SK-N-SH treated with all-trans-retinoic acid at 6 μM for 48 hours (cell line): Measurements from ENCODE around the gene FAM89B.

Source experiments
- ATAC-seq: fragments of 200-7000 bp; cut with Tn5 transposase; 3 replicates; pipeline ENCODE4 v1.9.1; 2020; ENCODE audit warnings: mild to moderate bottlenecking, moderate library complexity
- ARNTL ChIP-seq: fragments of 450-650 bp; formaldehyde crosslinking; IDR thresholded peaks from 2 replicates; pipeline ENCODE4 v1.5.0; 2020; ENCODE audit warnings: low read depth, mild to moderate bottlenecking, moderate library complexity, borderline replicate concordance
- CSDC2 ChIP-seq: fragments of 250-450 bp; sonication (Bioruptor Pico); IDR thresholded peaks from 2 replicates; pipeline ENCODE4 v1.5.0; 2020; ENCODE audit warnings: mild to moderate bottlenecking, moderate library complexity
- ESRRG ChIP-seq: fragments of 250-450 bp; sonication (Bioruptor Pico); IDR thresholded peaks from 2 replicates; pipeline ENCODE4 v1.6.1; 2021; ENCODE audit warnings: mild to moderate bottlenecking
- GLIS3 ChIP-seq: fragments of 250-450 bp; sonication (Bioruptor Pico); IDR thresholded peaks from 2 replicates; pipeline ENCODE4 v1.5.0; 2020; ENCODE audit warnings: mild to moderate bottlenecking, moderate library complexity
- ISL1 ChIP-seq: fragments of 250-450 bp; sonication (Bioruptor Pico); IDR thresholded peaks from 2 replicates; pipeline ENCODE4 v2.1.2; 2022; ENCODE audit warnings: mild to moderate bottlenecking, moderate library complexity
- PPARA ChIP-seq: fragments of 250-450 bp; sonication (Bioruptor Pico); IDR thresholded peaks from 2 replicates; pipeline ENCODE4 v1.5.0; 2020; ENCODE audit warnings: mild to moderate bottlenecking, borderline replicate concordance
- RARB ChIP-seq: fragments of 250-450 bp; sonication (Bioruptor Pico); IDR thresholded peaks from 2 replicates; pipeline ENCODE4 v1.8.0; 2021; ENCODE audit warnings: mild to moderate bottlenecking, moderate library complexity
- SNAI2 ChIP-seq: fragments of 250-450 bp; sonication (Bioruptor Pico); IDR thresholded peaks from 2 replicates; pipeline ENCODE4 v1.5.0; 2020; ENCODE audit warnings: mild to moderate bottlenecking, moderate library complexity
- TCF4 ChIP-seq: fragments of 250-450 bp; sonication (Bioruptor Pico); IDR thresholded peaks from 2 replicates; pipeline ENCODE4 v1.8.0; 2021; ENCODE audit warnings: mild to moderate bottlenecking, moderate library complexity, borderline replicate concordance
- TOX ChIP-seq: fragments of 250-450 bp; sonication (Bioruptor Pico); IDR thresholded peaks from 2 replicates; pipeline ENCODE4 v1.8.0; 2021; ENCODE audit warnings: mild to moderate bottlenecking, moderate library complexity, borderline replicate concordance
- ZFP3 ChIP-seq: fragments of 250-450 bp; sonication (Bioruptor Pico); IDR thresholded peaks from 2 replicates; pipeline ENCODE4 v1.5.0; 2020; ENCODE audit warnings: mild to moderate bottlenecking, moderate library complexity
- ZFP30 ChIP-seq: fragments of 450-650 bp; formaldehyde crosslinking; IDR thresholded peaks from 2 replicates; pipeline ENCODE4 v1.5.0; 2022; ENCODE audit warnings: mild to moderate bottlenecking, moderate library complexity
- ZNF565 ChIP-seq: fragments of 450-650 bp; formaldehyde crosslinking; conservative IDR thresholded peaks from 2 replicates; pipeline ENCODE4 v1.5.0; 2020; ENCODE audit warnings: low read depth, mild to moderate bottlenecking, moderate library complexity
- ZNF70 ChIP-seq: fragments of 450-650 bp; formaldehyde crosslinking; IDR thresholded peaks from 2 replicates; pipeline ENCODE4 v1.5.0; 2020; ENCODE audit warnings: mild to moderate bottlenecking, moderate library complexity
- ZNF8 ChIP-seq: fragments of 450-650 bp; formaldehyde crosslinking; IDR thresholded peaks from 2 replicates; pipeline ENCODE4 v1.5.0; 2020; ENCODE audit warnings: mild to moderate bottlenecking, moderate library complexity
- TF ChIP-seq, protein P1 (sequence below): fragments of 250-450 bp; sonication (Bioruptor Pico); IDR thresholded peaks from 2 replicates; pipeline ENCODE4 v1.8.0; 2020; ENCODE audit warnings: mild to moderate bottlenecking, moderate library complexity, borderline replicate concordance
- TF ChIP-seq, protein P2 (sequence below): fragments of 250-450 bp; sonication (Bioruptor Pico); IDR thresholded peaks from 2 replicates; pipeline ENCODE4 v1.5.1; 2021; ENCODE audit warnings: mild to moderate bottlenecking, moderate library complexity
- TF ChIP-seq, protein P3 (sequence below): fragments of 250-450 bp; sonication (Bioruptor Pico); IDR thresholded peaks from 2 replicates; pipeline ENCODE4 v1.5.1; 2020; ENCODE audit warnings: low read depth, mild to moderate bottlenecking, moderate library complexity
- TF ChIP-seq, protein P4 (sequence below): fragments of 250-450 bp; sonication (Bioruptor Pico); IDR thresholded peaks from 2 replicates; pipeline ENCODE4 v1.5.0; 2020; ENCODE audit warnings: mild to moderate bottlenecking, moderate library complexity
- TF ChIP-seq, protein P5 (sequence below): fragments of 250-450 bp; sonication (Bioruptor Pico); IDR thresholded peaks from 2 replicates; pipeline ENCODE4 v1.8.0; 2021; ENCODE audit warnings: low read depth, mild to moderate bottlenecking, moderate library complexity, borderline replicate concordance

Gene FAM89B

DNA sequence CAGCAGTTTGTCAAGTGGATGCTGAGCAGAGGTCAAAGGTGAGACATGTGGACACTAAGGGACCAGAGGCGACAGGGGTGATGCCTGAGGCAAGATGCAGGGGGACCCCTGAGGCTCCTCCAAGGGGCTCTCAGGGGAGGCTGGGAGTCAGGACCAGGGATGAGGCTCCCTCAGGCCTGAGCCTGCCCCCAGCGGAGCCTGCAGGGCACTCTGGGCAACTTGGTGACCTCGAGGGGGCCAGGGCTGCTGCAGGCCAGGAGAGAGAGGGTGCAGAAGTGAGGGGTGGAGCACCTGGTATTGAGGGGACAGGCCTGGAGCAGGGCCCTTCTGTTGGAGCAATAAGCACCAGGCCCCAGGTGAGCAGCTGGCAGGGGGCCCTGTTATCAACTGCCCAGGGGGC is 9.6 kb downstream of the FAM89B start:
- no peak for ATAC-seq
- TF ChIP-seq TCF4 (CRISPR knock-in tag), result no peak

DNA sequence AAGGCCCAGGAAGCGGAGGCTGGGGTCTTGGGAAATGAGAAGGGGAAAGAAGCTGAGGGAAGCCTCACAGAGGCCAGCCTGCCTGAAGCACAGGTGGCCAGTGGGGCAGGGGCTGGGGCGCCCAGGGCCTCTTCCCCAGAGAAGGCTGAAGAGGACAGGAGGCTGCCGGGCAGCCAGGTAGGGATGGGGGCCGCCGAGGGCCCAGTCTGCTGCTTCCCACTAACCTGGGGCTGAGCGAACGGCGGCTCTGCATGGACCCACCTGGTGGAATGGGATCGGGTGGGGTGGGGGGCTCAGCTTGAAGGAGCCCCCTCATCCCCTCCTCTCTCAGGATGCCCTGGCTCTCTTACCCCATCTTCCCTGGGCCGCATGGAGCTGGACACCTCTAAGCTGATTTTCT is 11.3 kb downstream of the FAM89B start:
- TF ChIP-seq ISL1 (CRISPR knock-in tag) (no peak), SNAI2 (CRISPR knock-in tag) (no peak), PPARA (no peak), GLIS3 (CRISPR knock-in tag) (no peak), ARNTL (CRISPR knock-in tag) (no peak), CSDC2 (CRISPR knock-in tag) (no peak), ZNF565 (CRISPR knock-in tag) (no peak), ZFP30 (no peak), ZNF70 (no peak), ZFP3 (CRISPR knock-in tag) (no peak)
- TF ChIP-seq, protein P1, sequence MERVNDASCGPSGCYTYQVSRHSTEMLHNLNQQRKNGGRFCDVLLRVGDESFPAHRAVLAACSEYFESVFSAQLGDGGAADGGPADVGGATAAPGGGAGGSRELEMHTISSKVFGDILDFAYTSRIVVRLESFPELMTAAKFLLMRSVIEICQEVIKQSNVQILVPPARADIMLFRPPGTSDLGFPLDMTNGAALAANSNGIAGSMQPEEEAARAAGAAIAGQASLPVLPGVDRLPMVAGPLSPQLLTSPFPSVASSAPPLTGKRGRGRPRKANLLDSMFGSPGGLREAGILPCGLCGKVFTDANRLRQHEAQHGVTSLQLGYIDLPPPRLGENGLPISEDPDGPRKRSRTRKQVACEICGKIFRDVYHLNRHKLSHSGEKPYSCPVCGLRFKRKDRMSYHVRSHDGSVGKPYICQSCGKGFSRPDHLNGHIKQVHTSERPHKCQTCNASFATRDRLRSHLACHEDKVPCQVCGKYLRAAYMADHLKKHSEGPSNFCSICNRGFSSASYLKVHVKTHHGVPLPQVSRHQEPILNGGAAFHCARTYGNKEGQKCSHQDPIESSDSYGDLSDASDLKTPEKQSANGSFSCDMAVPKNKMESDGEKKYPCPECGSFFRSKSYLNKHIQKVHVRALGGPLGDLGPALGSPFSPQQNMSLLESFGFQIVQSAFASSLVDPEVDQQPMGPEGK (CRISPR knock-in tag), result no peak
- TF ChIP-seq, protein P2, sequence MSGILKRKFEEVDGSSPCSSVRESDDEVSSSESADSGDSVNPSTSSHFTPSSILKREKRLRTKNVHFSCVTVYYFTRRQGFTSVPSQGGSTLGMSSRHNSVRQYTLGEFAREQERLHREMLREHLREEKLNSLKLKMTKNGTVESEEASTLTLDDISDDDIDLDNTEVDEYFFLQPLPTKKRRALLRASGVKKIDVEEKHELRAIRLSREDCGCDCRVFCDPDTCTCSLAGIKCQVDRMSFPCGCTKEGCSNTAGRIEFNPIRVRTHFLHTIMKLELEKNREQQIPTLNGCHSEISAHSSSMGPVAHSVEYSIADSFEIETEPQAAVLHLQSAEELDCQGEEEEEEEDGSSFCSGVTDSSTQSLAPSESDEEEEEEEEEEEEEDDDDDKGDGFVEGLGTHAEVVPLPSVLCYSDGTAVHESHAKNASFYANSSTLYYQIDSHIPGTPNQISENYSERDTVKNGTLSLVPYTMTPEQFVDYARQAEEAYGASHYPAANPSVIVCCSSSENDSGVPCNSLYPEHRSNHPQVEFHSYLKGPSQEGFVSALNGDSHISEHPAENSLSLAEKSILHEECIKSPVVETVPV, result no peak
- ATAC-seq, result no peak

DNA sequence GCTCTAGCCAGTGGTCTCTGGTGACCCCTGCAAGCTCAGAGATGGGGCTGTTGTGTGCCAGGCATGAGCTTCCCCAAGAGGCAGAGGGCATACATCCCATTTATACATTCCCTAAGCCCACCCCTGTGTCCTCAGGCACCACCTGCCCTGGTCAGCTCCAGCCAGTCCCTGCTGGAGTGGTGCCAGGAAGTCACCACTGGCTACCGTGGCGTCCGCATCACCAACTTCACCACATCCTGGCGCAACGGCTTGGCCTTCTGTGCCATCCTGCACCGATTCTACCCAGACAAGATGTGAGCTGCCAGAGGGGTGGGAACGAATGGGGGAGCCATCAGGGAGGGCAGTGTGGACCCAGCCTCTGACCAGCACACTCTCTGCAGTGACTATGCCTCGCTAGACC is 11.8 kb downstream of the FAM89B start:
- TF ChIP-seq, protein P3, sequence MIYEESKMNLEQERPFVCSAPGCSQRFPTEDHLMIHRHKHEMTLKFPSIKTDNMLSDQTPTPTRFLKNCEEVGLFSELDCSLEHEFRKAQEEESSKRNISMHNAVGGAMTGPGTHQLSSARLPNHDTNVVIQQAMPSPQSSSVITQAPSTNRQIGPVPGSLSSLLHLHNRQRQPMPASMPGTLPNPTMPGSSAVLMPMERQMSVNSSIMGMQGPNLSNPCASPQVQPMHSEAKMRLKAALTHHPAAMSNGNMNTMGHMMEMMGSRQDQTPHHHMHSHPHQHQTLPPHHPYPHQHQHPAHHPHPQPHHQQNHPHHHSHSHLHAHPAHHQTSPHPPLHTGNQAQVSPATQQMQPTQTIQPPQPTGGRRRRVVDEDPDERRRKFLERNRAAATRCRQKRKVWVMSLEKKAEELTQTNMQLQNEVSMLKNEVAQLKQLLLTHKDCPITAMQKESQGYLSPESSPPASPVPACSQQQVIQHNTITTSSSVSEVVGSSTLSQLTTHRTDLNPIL, result no peak
- TF ChIP-seq TCF4 (CRISPR knock-in tag), result no peak
- TF ChIP-seq, all 23 proteins: peak for 0
- ATAC-seq, result no peak

DNA sequence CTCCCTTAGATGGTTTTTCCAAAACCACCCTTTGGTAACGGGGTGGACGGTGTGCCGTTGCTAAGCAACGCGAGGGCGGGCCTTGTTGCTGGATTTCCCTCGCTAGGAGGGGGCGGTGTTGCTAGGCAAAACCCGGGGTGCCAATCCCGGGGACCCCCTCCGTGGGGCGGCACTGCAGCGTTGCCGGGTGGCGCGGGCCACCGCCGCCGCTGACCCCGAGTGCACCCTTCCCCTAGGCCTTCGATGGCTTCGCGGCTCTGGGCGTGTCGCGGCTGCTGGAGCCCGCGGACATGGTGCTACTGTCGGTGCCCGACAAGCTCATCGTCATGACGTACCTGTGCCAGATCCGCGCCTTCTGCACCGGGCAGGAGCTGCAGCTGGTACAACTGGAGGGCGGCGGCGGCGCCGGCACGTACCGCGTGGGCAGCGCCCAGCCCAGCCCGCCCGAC is 12.4 kb downstream of the FAM89B start:
- TF ChIP-seq ARNTL (CRISPR knock-in tag) (no peak), TOX (CRISPR knock-in tag) (no peak), ZNF70 (no peak), SNAI2 (CRISPR knock-in tag) (no peak), RARB (no peak), ZNF565 (CRISPR knock-in tag) (no peak), ZFP30 (no peak), ISL1 (CRISPR knock-in tag) (no peak), TCF4 (CRISPR knock-in tag) (no peak), ESRRG (no peak), ZNF8 (no peak)
- TF ChIP-seq, protein P1 (CRISPR knock-in tag), result no peak
- TF ChIP-seq, protein P4, sequence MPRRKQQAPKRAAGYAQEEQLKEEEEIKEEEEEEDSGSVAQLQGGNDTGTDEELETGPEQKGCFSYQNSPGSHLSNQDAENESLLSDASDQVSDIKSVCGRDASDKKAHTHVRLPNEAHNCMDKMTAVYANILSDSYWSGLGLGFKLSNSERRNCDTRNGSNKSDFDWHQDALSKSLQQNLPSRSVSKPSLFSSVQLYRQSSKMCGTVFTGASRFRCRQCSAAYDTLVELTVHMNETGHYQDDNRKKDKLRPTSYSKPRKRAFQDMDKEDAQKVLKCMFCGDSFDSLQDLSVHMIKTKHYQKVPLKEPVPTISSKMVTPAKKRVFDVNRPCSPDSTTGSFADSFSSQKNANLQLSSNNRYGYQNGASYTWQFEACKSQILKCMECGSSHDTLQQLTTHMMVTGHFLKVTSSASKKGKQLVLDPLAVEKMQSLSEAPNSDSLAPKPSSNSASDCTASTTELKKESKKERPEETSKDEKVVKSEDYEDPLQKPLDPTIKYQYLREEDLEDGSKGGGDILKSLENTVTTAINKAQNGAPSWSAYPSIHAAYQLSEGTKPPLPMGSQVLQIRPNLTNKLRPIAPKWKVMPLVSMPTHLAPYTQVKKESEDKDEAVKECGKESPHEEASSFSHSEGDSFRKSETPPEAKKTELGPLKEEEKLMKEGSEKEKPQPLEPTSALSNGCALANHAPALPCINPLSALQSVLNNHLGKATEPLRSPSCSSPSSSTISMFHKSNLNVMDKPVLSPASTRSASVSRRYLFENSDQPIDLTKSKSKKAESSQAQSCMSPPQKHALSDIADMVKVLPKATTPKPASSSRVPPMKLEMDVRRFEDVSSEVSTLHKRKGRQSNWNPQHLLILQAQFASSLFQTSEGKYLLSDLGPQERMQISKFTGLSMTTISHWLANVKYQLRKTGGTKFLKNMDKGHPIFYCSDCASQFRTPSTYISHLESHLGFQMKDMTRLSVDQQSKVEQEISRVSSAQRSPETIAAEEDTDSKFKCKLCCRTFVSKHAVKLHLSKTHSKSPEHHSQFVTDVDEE (CRISPR knock-in tag), result no peak
- TF ChIP-seq, protein P2, result no peak
- TF ChIP-seq, protein P5, sequence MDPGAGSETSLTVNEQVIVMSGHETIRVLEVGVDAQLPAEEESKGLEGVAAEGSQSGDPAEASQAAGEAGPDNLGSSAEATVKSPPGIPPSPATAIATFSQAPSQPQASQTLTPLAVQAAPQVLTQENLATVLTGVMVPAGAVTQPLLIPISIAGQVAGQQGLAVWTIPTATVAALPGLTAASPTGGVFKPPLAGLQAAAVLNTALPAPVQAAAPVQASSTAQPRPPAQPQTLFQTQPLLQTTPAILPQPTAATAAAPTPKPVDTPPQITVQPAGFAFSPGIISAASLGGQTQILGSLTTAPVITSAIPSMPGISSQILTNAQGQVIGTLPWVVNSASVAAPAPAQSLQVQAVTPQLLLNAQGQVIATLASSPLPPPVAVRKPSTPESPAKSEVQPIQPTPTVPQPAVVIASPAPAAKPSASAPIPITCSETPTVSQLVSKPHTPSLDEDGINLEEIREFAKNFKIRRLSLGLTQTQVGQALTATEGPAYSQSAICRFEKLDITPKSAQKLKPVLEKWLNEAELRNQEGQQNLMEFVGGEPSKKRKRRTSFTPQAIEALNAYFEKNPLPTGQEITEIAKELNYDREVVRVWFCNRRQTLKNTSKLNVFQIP (CRISPR knock-in tag), result no peak
- TF ChIP-seq, all 23 proteins: peak for 0
- no peak for ATAC-seq
